ENCODE data around the gene KIAA1958. TPM values are rescaled to one million over a fixed set of nuclear protein-coding genes. Genes with fewer than 3 reads are reported as not detected.

Gene KIAA1958
- total and polyA plus RNA-seq, 2 of the 4 experiments (the other 2 are of a cell fraction): 0.65 to 1.8 TPM

- H2AK5ac ChIP-seq (ENCODE audit: low read depth, low read length): no peak overlapping the region
- peak; percentile 39 for ATAC-seq (ENCODE audit: low read depth)
- in situ Hi-C loops (cut with MboI; ENCODE audit: low sequenced_read_pairs): no loop called here
- TF ChIP-seq CTCF (conservative IDR thresholded peaks at IDR 0.05; ENCODE audit: low read depth, low read length) (no peak), POLR2A (IDR thresholded peaks at IDR 0.05; ENCODE audit: low read depth, low read length) (no peak), CEBPB (IDR thresholded peaks at IDR 0.05; ENCODE audit: low read depth, low read length) (no peak), RFX5 (IDR thresholded peaks at IDR 0.05; ENCODE audit: low read depth, low read length) (no peak), MXI1 (IDR thresholded peaks at IDR 0.05; ENCODE audit: borderline replicate concordance, low read depth, low read length) (no peak), MAZ (IDR thresholded peaks at IDR 0.05; ENCODE audit: borderline replicate concordance, low read depth, low read length) (no peak), ELK1 (IDR thresholded peaks at IDR 0.05; ENCODE audit: borderline replicate concordance, low read depth, low read length) (no peak), NFE2L2 (IDR thresholded peaks at IDR 0.05; ENCODE audit: low read depth, low read length) (no peak), SMC3 (IDR thresholded peaks at IDR 0.05; ENCODE audit: low read depth, low read length) (no peak), MAFK (IDR thresholded peaks at IDR 0.05; ENCODE audit: low read depth, low read length) (no peak), BHLHE40 (IDR thresholded peaks at IDR 0.05; ENCODE audit: low read depth, low read length) (no peak), RAD21 (IDR thresholded peaks at IDR 0.05; ENCODE audit: low read length) (no peak), CHD1 (IDR thresholded peaks at IDR 0.05; ENCODE audit: low read depth, low read length) (no peak), USF2 (IDR thresholded peaks at IDR 0.05; ENCODE audit: low read depth, low read length) (no peak), RCOR1 (IDR thresholded peaks at IDR 0.05; ENCODE audit: insufficient replicate concordance, low read length) (no peak)
These were observed 59.8 kb downstream of the KIAA1958 start for GRCh38 chr9:112546149-112547012.

More at GRCh38 chr9:112546149-112547012, 59.8 kb downstream of the KIAA1958 start:
- no peak overlapping the region for H2AFZ ChIP-seq (replicated peaks; ENCODE audit: low read length, poor library complexity)
- POLR2A ChIA-PET (ENCODE audit: unreplicated experiment): no interaction called here
- no peak overlapping the region for H2BK5ac ChIP-seq (ENCODE audit: low read depth, low read length, poor library complexity, severe bottlenecking)
- H3K27ac ChIP-seq (ENCODE audit: insufficient read depth, low read length): no peak overlapping the region
- intact Hi-C loops (cut with micrococcal nuclease) (no loop called here), dilution Hi-C loops (cut with HindIII; ENCODE audit: low sequenced_read_pairs, unreplicated experiment) (no loop called here)
- 0 out of 4 replicates have a peak, but pooled peaks cover 3 to 4% of the 10 kb centered on the region in 2 experiments for H3K79me1 ChIP-seq (ENCODE audit: low read depth in 1 of 2, low read length in 2 of 2)
- no peak overlapping the region for H4K91ac ChIP-seq (ENCODE audit: insufficient read depth, low read depth, low read length)
- no peak overlapping the region for H3K4ac ChIP-seq (ENCODE audit: low read depth, low read length)
- H3K27me3 ChIP-seq (ENCODE audit: control insufficient read depth, insufficient read depth, low read length): peaks cover 4% of the 10 kb centered on the region; the same call in 1 of the 2 replicates
- H2BK120ac ChIP-seq (ENCODE audit: low read depth, low read length): no peak overlapping the region
- H3K4me2 ChIP-seq (ENCODE audit: low read depth, low read length): peak overlapping the region; percentile 17; the same call in 1 of the 2 replicates
- H4K5ac ChIP-seq (ENCODE audit: low read depth, low read length): no peak overlapping the region
- H3K4me3 ChIP-seq (ENCODE audit: insufficient read depth, low read depth, low read length): no peak overlapping the region
- H3K36me3 ChIP-seq (ENCODE audit: control insufficient read depth, insufficient read depth, low read length): no peaks in the 10 kb centered on the region
- no peak overlapping the region for H3K56ac ChIP-seq (ENCODE audit: extremely low read depth, insufficient read depth, low read length)
- H2BK20ac ChIP-seq (ENCODE audit: low read depth, low read length): no peak overlapping the region
- BruUV-seq (replicated peaks): no TSS peak
- WGBS, 2 experiments (ENCODE audit: extremely low coverage in 2 of 2, insufficient read length in 1 of 2): no CpG with 5 or more reads among the region's 4 CpGs
- H4K8ac ChIP-seq (ENCODE audit: low read depth in 2 of 2, low read length in 2 of 2): no peak overlapping the region
- H3K18ac ChIP-seq (ENCODE audit: low read depth, low read length): no peak overlapping the region
- CTCF ChIA-PET: no interaction called here
- peaks cover 5% of the 10 kb centered on the region; the same call in 1 of the 2 replicates for H3K4me1 ChIP-seq (ENCODE audit: control insufficient read depth, insufficient read depth, low read length)
- H2BK15ac ChIP-seq (ENCODE audit: low read depth, low read length): no peak overlapping the region
- no peak overlapping the region for H3K9ac ChIP-seq (ENCODE audit: low read depth, low read length)
- no peak overlapping the region for H3K14ac ChIP-seq (replicated peaks; ENCODE audit: low read depth, low read length)
- no peak overlapping the region for H3K23ac ChIP-seq (ENCODE audit: low read depth, low read length)
- H4K20me1 ChIP-seq (ENCODE audit: insufficient read depth, low read length): no peaks in the 10 kb centered on the region
- no peaks in the 10 kb centered on the region; the same call in 1 of the 2 replicates for H3K9me1 ChIP-seq (ENCODE audit: insufficient read depth, low read length)
- DNase-seq: peak; percentile 18
- no peak overlapping the region for H2AK9ac ChIP-seq (replicated peaks; ENCODE audit: low read depth, low read length, poor library complexity)
- no peaks in the 10 kb centered on the region for H3K9me3 ChIP-seq (ENCODE audit: control insufficient read depth, insufficient read depth, low read length)
